Measurements from ENCODE around the gene AP5M1.

The AP5M1 gene

DNA sequence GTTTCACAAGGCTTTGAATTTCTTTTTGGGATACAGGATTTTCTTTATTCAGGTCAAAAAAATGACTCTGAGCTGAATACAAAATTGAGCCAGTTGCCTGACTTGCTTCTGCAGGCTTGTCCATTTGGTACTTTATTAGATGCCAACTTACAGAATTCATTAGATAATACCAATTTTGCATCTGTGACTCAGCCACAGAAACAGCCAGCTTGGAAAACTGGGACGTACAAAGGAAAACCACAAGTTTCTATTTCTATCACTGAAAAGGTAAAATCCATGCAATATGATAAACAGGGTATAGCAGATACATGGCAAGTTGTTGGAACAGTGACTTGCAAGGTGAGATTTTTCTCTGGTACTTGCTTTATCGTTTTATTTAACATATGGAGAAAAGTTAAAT is 5.8 kb downstream of the AP5M1 start:
- no peak overlapping the region for H3K27ac ChIP-seq
- peaks cover 30 to 77% (median 51%) of the 10 kb centered on the region in 11 experiments for H3K36me3 ChIP-seq
- H3K4me2 ChIP-seq, result no peak overlapping the region
- H3K9ac ChIP-seq, result no peak overlapping the region
- no peak for TF ChIP-seq Cebpa-rat (IDR thresholded peaks at IDR 0.05)
- H3K27me3 ChIP-seq, result no peaks in the 10 kb centered on the region
- no peak overlapping the region for H3K4me3 ChIP-seq
- H3K9me3 ChIP-seq (replicated peaks in 1 of 11), result no peaks in the 10 kb centered on the region; a peak in 2 of 22 replicates
- peaks cover 11 to 34% (median 22%) of the 10 kb centered on the region in 10 experiments for H3K4me1 ChIP-seq
- peaks cover 0 to 53% (median 12%) of the 10 kb centered on the region in 11 experiments; a peak in 12 of 22 replicates for H4K20me1 ChIP-seq

DNA sequence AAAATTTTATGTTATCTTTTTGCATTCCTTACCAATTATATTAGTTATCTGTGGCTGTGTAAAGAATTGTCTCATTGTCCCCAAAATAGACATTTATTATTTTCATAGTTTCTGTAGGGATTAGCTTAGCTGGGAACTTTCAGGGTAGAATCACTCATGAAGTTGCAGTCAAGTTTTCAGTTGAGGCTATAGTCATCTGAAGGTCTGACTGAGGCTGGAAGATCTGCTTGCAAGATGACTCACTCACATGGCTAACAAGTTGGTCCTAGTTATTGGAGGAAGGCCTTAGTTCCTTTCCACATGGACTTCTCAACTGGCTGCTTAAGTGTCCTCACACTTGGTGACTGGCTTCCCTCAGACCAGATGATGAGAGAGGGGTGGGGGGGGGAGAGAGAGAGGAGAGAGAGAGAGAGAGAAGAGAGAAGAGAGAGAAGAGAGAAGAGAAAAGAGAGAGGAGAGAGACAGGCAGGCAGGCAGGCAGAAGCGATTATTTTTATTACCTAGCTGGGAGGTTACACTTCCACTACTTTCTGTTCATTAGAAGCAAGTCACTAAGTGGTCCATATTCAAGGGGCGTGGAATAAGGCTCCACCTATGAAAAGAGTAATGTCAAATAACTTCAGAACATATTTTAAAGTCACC is 6.4 kb downstream of the AP5M1 start:
- Histone ChIP-seq H3K9me3 (replicated peaks in 1 of 11) (no peaks in the 10 kb centered on the region; a peak in 1 of 22 replicates), H3K4me3 (no peak overlapping the region), H4K20me1 (peaks cover 0 to 53% (median 12%) of the 10 kb centered on the region in 11 experiments; a peak in 12 of 22 replicates), H3K4me2 (no peak overlapping the region), H3K36me3 (peaks cover 36 to 83% (median 57%) of the 10 kb centered on the region in 11 experiments), H3K27me3 (no peaks in the 10 kb centered on the region), H3K9ac (no peak overlapping the region), H3K27ac (no peak overlapping the region), H3K4me1 (peaks cover 11 to 29% (median 18%) of the 10 kb centered on the region in 10 experiments)
- no peak for TF ChIP-seq Cebpa-rat (IDR thresholded peaks at IDR 0.05)

DNA sequence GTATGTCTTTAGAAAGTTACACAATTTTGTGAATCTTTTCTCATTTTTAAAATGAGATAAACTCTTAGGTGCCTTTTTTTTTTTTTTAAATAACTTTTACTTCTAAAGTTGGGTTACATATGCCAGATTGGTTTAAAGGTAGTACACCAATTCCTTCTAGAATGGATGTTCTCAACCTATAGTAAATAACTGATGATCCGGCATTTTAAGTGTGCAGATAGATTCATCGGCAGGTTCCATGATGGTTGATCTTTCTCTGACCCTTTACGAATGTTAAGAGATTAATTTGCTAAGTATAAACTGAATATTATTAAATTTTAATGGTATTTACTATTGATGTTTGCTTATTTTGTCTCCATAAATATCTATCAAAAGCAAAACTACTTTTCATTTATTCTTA is 8.3 kb downstream of the AP5M1 start:
- H3K4me1 ChIP-seq, result peaks cover 0 to 10% (median 3%) of the 10 kb centered on the region in 10 experiments; a peak in 6 of 20 replicates
- TF ChIP-seq Cebpa-rat (IDR thresholded peaks at IDR 0.05), result no peak
- no peak overlapping the region for H3K9ac ChIP-seq
- H3K36me3 ChIP-seq, result peaks cover 54 to 97% (median 76%) of the 10 kb centered on the region in 11 experiments
- H3K9me3 ChIP-seq (replicated peaks in 1 of 11), result no peaks in the 10 kb centered on the region
- no peak overlapping the region for H3K27ac ChIP-seq
- no peak overlapping the region for H3K4me3 ChIP-seq
- peaks cover 0 to 42% (median 9%) of the 10 kb centered on the region in 11 experiments; a peak in 12 of 22 replicates for H4K20me1 ChIP-seq
- no peaks in the 10 kb centered on the region for H3K27me3 ChIP-seq
- no peak overlapping the region for H3K4me2 ChIP-seq

DNA sequence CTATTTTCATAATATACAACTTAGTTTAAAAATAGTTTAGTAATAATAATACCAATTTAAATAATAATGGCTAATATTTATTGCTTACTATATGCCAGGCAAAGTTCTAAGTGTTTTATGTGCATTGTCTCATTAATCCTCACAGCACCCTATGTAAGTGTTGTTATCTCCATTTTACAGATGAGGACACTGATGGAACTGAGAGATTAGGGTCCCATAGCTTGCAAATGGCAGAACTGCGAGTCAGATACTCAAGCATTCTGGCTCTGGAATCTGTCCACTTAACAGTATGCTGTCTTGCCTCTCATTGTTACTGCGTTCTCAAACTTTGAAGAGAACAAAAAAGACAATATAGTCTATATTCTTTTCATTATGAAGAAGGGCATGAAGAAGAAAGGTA is 19.0 kb downstream of the AP5M1 start:
- Histone ChIP-seq H3K36me3 (peaks cover 44 to 91% (median 70%) of the 10 kb centered on the region in 11 experiments), H3K9ac (no peak overlapping the region), H3K9me3 (replicated peaks in 1 of 11) (no peaks in the 10 kb centered on the region), H3K4me1 (no peaks in the 10 kb centered on the region), H4K20me1 (no peaks in the 10 kb centered on the region; a peak in 1 of 22 replicates), H3K4me3 (no peak overlapping the region), H3K27ac (no peak overlapping the region), H3K4me2 (no peak overlapping the region), H3K27me3 (no peaks in the 10 kb centered on the region)
- no peak for TF ChIP-seq Cebpa-rat (IDR thresholded peaks at IDR 0.05)

DNA sequence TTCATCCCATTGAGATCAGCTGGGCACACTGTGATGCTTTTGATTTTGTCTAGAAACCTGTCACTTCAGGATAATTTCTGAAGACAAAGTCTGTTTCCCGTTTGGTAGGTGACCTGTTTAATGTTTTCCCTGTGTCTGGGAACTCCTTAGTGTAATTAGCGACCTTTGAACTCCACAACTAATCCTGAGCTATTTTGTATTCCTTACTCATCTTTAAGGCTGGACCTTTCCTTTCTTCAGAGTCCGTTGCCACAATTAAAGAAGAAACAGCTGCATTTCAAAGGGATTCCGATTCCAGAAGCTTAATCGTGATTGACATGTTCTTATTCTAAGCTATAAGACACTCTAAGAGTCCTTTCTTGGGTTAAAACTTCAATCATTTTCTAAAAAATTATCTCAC is 22.0 kb downstream of the AP5M1 start:
- Histone ChIP-seq H4K20me1 (no peaks in the 10 kb centered on the region; a peak in 1 of 22 replicates), H3K4me2 (no peak overlapping the region), H3K27me3 (no peaks in the 10 kb centered on the region), H3K4me3 (no peak overlapping the region), H3K27ac (no peak overlapping the region), H3K36me3 (peaks cover 23 to 68% (median 42%) of the 10 kb centered on the region in 11 experiments; a peak in 21 of 22 replicates), H3K9ac (no peak overlapping the region), H3K4me1 (no peaks in the 10 kb centered on the region), H3K9me3 (replicated peaks in 1 of 11) (no peaks in the 10 kb centered on the region)
- TF ChIP-seq Cebpa-rat (IDR thresholded peaks at IDR 0.05), result no peak

DNA sequence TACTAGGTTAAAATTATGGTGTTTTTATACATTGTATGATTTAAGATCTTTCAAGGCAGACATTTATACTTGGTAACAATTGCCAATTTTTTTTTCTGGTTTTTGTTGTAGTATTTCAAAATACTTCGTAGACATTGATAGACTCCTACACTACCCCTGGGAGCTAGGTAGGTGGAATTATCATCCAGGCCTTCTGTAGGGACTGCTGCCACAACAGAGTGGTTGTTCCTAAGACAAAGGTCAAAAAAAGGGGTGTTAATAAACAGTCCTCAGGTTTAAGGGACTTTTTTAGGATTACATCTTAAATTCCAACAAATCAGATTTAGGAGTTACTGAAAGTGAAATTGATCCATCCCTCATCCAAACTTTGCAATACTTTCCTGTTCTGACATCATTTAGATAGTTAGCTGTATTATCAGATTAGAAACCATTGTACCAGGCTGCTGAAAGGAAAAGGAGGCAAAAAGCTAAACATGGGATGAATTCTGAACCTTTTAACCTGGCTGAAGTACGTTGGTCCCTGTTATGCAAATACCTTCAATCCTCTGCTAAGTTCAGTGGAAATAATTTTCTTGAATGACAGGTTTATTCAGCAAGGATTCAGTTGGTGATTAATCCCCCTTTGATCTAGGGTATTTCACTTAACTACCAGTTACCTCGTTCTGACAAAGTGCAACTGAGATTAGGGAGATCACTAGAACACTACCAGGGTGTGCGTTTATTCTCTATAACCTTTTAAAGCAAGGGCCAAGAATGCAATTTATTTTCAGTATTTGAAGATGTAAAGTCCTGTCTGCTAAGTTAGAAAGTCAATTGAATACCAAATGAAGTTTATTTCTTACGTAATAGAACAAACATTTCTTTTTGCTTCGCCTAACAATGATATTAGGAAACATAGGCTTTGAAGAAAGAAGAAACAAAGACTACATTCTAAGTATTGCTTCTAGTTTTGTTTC is 23.2 kb downstream of the AP5M1 start:
- Histone ChIP-seq H3K36me3 (peaks cover 15 to 56% (median 31%) of the 10 kb centered on the region in 11 experiments; a peak in 19 of 22 replicates), H3K9ac (no peak overlapping the region), H3K27ac (no peak overlapping the region), H3K27me3 (no peaks in the 10 kb centered on the region), H3K9me3 (replicated peaks in 1 of 11) (no peaks in the 10 kb centered on the region), H3K4me3 (no peak overlapping the region), H4K20me1 (no peaks in the 10 kb centered on the region; a peak in 1 of 22 replicates), H3K4me1 (no peaks in the 10 kb centered on the region), H3K4me2 (no peak overlapping the region)
- no peak for TF ChIP-seq Cebpa-rat (IDR thresholded peaks at IDR 0.05)

DNA sequence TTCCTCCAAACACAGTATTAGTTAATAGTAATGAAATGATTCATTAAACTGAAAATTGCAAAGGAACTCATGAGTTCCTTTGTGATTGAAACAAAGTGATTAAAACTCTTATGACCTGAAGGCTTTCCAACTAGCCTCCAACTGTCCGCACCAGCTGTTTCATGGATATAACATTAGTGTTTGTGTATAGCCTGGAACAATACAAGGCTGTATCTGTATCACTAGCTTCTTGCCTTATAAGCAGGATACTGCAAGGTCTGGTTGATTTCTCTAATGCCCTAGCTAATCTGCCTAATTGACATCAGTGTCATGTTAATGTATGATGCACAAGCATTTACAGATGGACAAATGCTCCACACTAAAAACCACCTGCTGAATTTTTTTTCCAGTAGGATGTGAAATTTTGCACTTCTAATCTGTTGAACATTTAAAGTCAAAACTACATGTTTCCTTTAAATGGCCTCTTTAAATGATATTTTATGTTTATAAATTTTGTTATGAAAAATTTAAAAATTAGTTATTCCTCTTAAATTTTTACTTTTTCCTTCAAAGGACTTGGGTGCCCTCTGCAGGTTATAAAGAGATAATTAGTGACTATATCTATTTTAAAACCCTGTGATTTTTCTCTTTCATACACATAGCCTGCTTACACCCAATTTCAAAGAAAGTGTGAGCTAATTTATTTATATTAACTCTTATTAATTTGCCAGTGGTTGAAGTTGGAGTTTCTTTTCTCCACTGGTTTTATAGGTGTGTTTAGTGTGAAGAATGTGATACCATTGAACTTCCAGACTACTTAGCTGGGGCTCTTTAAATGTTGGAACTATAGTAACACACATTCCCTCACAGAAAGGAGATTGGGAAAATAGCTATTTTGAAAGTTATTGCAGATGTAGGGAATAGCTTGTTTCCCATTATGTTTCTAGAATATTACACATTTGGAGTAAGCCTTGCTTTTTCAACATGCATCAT is 25.4 kb downstream of the AP5M1 start:
- Histone ChIP-seq H3K36me3 (peaks cover 11 to 36% (median 20%) of the 10 kb centered on the region in 11 experiments; a peak in 19 of 22 replicates), H3K4me3 (no peak overlapping the region), H3K27me3 (no peaks in the 10 kb centered on the region), H3K27ac (no peak overlapping the region), H3K9ac (no peak overlapping the region), H4K20me1 (no peaks in the 10 kb centered on the region), H3K9me3 (replicated peaks in 1 of 11) (no peaks in the 10 kb centered on the region), H3K4me2 (no peak overlapping the region), H3K4me1 (no peaks in the 10 kb centered on the region)
- no peak for TF ChIP-seq Cebpa-rat (IDR thresholded peaks at IDR 0.05)

DNA sequence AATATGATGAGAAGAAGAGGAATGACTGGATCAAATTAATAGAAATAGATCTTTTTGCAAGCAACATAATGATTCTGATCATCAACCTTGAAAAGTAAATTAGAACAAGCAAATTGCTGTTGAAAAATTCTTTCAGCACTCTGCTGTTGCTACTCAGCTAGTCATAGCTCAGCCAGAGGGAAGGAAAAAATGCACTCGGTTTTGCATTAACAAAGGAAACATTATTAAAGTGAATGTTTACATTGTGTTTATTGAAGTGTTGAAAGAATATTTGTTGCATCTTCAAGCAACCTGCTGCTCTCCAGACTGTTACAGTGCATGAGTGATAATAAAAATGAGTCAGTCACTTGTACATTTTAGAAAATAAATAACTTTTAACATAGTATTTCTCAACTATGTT is 26.5 kb downstream of the AP5M1 start:
- H3K4me3 ChIP-seq, result no peak overlapping the region
- no peaks in the 10 kb centered on the region for H3K4me1 ChIP-seq
- H3K9me3 ChIP-seq (replicated peaks in 1 of 11), result no peaks in the 10 kb centered on the region
- TF ChIP-seq Cebpa-rat (IDR thresholded peaks at IDR 0.05), result no peak
- H4K20me1 ChIP-seq, result no peaks in the 10 kb centered on the region
- no peak overlapping the region for H3K4me2 ChIP-seq
- H3K9ac ChIP-seq, result no peak overlapping the region
- no peak overlapping the region for H3K27ac ChIP-seq
- H3K27me3 ChIP-seq, result no peaks in the 10 kb centered on the region
- H3K36me3 ChIP-seq, result peaks cover 8 to 25% (median 13%) of the 10 kb centered on the region in 11 experiments; a peak in 19 of 22 replicates
